Measurements from ENCODE around the gene MTFMT.

- TF ChIP-seq FOS (IDR thresholded peaks at IDR 0.05; ENCODE audit: low read depth, low read length) (no peak), CHD1 (IDR thresholded peaks at IDR 0.05; ENCODE audit: low read depth, low read length) (no peak), CTCF (conservative IDR thresholded peaks at IDR 0.05; ENCODE audit: low read depth, low read length) (no peak), MAZ (IDR thresholded peaks at IDR 0.05; ENCODE audit: borderline replicate concordance, low read depth, low read length) (no peak)
Observed at GRCh38 chr15:64960153-64960552, 69.3 kb downstream of the MTFMT start.

Measured in IMR-90 (cell line).